OCI-LY1 (cell line): ENCODE results near the gene MGAT3.

Experiments used
- CTCF ChIP-seq: fragments of 200-600 bp; sonication (generic), shearing (Covaris generic); IDR thresholded peaks from 2 replicates; pipeline ENCODE4 v1.5.1; 2017; ENCODE audit warnings: mild to moderate bottlenecking, antibody characterized with exemption, low read length, moderate library complexity, mixed read lengths
- EZH2 ChIP-seq: fragments of 200-600 bp; sonication (generic), shearing (Covaris generic); IDR thresholded peaks from 2 replicates; pipeline ENCODE4 v1.8.0; 2017; ENCODE audit warnings: borderline replicate concordance, mixed run types, mild to moderate bottlenecking, antibody characterized with exemption, low read length, moderate library complexity, mixed read lengths

GRCh38 chr22:39414377-39414776, 42.4 kb upstream of the MGAT3 start:
- TF ChIP-seq CTCF (no peak), EZH2 (no peak)
